ENCODE data around the gene AMZ2.
A peak's percentile ranks its signal among the peaks of the same experiment; 100 is the strongest.

The AMZ2 gene

DNA sequence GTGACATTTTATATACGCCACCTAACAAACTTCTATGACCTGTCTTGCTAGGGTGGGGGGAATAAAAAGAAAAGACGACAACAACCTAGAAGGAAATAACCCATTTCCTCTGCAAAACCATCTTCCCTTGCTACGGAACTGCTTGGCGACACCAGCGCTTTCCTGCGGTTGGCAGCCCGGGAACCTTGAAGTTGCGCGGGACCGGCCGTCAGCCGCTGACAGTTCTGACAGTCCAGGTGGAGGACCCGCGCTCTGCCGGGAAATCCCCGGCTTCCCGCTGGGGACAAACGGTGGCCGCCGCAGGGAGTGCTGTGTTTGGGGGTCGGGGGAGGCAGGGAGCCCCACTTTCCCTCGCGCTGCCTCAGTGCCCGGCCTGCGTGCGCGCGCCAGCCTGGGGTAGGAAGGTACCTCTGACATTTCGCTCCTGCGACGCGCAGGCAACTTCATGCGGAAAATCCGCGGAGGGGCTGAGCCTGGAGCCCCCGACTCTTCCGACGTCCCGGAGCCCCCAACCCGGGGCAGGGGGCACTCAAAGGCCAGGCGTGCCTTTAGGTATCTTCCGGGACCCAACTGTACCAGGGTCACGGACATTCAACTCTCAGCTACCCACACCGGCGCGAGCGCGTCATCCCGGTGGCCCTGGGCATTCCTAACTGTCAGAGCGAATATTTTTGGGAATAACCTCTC lies 42.6 kb downstream of the AMZ2 start:
- peak; percentile 62 for DNase-seq (ENCODE audit: low spot score)
- TF ChIP-seq, protein P1, sequence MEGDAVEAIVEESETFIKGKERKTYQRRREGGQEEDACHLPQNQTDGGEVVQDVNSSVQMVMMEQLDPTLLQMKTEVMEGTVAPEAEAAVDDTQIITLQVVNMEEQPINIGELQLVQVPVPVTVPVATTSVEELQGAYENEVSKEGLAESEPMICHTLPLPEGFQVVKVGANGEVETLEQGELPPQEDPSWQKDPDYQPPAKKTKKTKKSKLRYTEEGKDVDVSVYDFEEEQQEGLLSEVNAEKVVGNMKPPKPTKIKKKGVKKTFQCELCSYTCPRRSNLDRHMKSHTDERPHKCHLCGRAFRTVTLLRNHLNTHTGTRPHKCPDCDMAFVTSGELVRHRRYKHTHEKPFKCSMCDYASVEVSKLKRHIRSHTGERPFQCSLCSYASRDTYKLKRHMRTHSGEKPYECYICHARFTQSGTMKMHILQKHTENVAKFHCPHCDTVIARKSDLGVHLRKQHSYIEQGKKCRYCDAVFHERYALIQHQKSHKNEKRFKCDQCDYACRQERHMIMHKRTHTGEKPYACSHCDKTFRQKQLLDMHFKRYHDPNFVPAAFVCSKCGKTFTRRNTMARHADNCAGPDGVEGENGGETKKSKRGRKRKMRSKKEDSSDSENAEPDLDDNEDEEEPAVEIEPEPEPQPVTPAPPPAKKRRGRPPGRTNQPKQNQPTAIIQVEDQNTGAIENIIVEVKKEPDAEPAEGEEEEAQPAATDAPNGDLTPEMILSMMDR (IDR thresholded peaks at IDR 0.05; ENCODE audit: extremely low read depth, missing control alignments), result no peak

DNA sequence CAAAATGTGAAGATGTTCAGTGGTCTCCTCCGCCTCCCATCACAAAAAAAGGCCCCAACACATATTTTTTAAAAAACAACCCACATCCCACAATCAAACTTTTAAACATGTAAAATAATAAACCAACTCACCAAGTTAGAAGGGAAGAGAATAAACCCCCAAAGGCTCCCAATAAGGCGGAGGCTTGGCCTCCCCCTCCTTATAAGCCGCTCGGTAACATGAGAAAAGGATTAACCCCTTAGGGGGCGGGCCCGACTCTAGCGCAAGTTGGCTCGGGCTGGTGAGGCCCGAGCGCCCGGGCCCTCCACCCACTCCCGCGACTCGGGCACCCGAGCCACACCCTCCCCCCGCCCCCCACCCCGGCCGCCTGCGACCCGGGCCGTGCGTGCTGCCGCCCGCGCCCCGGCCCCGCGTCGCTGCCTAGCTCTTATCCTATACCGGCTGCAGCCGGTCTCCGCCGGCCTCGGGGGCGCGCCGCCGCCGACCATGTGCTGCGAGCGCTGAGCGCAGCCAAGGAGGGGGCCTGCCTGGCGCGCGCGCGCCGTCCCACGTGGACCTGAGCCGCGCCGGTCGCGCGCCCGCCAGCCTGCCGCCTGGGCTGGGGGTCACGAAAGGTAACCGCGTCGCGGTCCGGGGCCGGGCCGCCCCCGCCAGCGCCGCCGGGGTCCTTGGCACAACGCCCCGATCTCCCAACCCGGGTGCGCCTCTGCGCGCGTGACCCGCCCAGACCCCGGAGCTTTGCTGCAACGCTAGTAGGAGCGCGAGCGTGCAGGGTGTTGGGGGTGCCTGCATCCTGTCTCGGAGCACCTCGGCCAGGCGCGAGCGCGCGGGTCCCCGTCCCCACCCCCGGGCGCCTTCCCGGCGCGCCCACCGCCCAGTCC lies 43.4 kb downstream of the AMZ2 start, which contains the start of the genes ARSG and SLC16A6:
Gene ARSG, plus strand, starts transcription at position 541 of the 881 bp plus-strand sequence. CDS start 15,999 bp downstream, outside the sequence.
Gene SLC16A6, minus strand, starts transcription at position 173 of the 881 bp plus-strand sequence. CDS start 12,807 bp downstream, outside the sequence.
- peak; percentile 94 for DNase-seq (ENCODE audit: low spot score)

DNA sequence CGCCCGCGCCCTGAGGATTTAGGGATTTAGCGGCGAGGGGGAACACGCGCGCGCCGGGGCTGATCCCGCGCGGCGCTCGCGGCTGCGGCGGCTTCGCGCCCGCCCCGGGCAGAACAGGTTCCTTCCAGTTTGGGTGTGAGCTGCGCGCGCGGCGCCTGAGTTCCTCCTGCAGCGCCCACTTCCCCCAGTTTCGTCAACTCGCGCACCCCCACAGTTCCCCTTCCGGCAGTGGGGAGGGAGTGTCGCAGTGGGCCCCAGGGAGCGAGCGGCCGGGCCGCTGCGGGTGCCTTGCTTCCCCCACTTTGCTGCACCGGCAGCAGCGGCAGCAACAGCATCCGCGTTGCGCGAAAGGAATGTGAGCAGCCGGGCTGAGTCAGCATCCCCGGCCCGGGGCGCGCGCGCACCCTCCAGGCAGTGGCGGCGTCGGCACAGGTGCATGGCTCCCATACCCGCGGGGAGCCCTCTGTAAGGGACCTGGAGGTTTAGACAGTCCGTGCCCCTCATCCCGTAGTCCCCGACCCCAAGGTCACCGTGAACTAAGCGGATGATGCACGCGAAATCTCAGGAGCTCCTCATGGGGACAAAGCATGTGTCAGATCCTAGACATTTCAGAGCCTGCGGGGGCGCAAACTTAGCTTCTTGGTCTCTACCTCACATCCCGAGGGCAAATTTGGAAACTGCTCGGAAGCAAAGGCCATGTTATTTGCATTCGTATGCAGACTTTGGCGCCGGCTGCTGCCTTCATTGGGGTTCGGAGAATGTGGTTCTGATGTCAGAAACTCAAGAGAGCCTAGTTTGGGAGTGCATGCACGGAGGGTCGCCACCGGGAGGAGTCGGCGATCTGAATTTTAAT lies 44.2 kb downstream of the AMZ2 start:
- TF ChIP-seq, protein P1 (IDR thresholded peaks at IDR 0.05; ENCODE audit: extremely low read depth, missing control alignments), result no peak
- DNase-seq (ENCODE audit: low spot score), result peak; percentile 94

More for the DNA sequence above, 43.4 kb downstream of the AMZ2 start, which contains the start of the genes ARSG and SLC16A6:
- TF ChIP-seq, protein P1 (IDR thresholded peaks at IDR 0.05; ENCODE audit: extremely low read depth, missing control alignments), result no peak

DNA sequence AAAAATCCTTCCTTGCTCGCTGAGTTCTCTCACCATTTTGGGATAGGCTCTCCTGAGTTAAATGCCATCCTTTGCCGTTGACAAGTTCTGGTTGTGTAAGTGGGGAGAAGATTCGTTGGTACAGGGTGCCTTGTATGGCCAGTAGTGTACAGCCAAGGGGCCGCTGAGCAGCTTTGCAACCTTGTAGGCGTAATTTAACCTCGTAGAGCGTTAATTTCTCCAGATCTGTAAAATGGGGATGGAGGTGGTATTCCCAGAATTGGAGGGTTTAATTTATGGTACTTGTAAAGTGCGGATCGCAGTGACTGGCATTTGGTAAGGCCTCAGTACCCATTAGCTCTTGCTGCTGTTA lies 44.8 kb downstream of the AMZ2 start:
- no peak for DNase-seq (ENCODE audit: low spot score)
- TF ChIP-seq, protein P1 (IDR thresholded peaks at IDR 0.05; ENCODE audit: extremely low read depth, missing control alignments), result no peak

DNA sequence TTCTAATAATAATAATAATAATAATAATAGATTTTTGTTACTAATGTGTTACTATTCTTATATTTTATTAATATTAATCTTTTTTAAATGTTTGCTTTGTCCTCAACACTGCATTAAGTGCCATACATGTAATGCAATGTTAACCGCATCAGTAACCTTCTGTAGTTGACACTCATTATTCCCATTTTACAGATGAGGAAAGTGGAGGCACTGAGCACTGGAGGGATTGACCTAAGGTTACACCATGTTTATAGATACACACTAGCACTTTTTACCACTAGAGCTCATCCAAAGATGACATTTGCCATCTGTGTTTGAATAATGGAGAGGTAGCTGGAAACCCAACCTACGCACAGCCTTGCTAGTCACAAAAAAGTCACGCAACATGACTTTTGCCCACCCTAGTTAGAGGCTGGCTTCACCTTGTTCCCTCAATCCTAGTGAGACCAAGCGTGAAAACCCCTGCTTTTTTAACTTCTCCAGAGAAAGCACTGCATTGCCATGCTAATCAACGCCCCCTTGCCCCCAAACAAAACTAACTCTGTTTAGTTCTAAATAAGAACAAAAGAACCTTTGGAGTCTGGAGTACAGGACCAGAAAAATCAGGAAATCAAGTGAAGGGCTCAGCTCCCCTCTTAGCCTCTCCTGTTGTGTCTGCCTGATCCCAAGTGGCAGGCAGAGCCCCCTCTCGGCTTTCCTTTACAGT lies 45.8 kb downstream of the AMZ2 start:
- TF ChIP-seq, protein P1 (IDR thresholded peaks at IDR 0.05; ENCODE audit: extremely low read depth, missing control alignments), result no peak

DNA sequence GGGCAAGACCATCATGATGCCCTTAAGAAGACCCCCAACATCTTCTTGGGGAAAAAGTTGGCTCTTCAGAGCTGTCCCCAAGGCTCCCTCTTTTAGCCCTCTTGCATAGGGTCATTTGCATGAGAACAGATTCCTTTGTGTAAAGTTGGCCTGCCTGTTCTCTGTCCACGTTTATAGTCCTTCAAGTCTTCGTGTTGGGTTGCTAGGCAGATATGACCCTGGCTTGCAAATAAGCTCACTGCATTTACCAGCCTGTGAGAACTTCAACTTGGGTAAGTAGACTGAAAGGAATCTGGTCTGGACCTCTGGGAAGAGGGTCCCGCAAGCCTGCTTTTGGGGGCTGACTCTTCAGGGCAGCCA lies 46.3 kb downstream of the AMZ2 start:
- TF ChIP-seq, protein P1 (IDR thresholded peaks at IDR 0.05; ENCODE audit: extremely low read depth, missing control alignments), result no peak
- DNase-seq (ENCODE audit: low spot score), result no peak

More for the DNA sequence above, 45.8 kb downstream of the AMZ2 start:
- no peak for DNase-seq (ENCODE audit: low spot score)

Measured in GM20000 (cell line).